SK-N-SH (cell line): ENCODE measurements around the gene FN3K. TPM values are rescaled to one million over a fixed set of nuclear protein-coding genes. Genes with fewer than 3 reads are reported as not detected.

Experiments used
- CTCF ChIA-PET: fragments of 300-600, 350-600 bp; formaldehyde crosslinking; extraction: SDS; loops from one replicate; lab custom pipeline; 2021; lab: Yijun Ruan, JAX
- POLR2A ChIA-PET: fragments of 350-600 bp; sonication (Branson Sonifier 250); formaldehyde crosslinking; extraction: SDS; loops from one replicate; lab custom pipeline; 2020; ENCODE audit warnings: antibody characterized with exemption, inconsistent platforms; lab: Yijun Ruan, JAX
- DNase-seq: peaks from one replicate; pipeline ENCODE4 v3.0.0; 2012
- H2AFZ ChIP-seq: fragments of 200-600 bp; sonication (generic); 2 replicates; pipeline ENCODE4 v1.8.1; 2016; ENCODE audit warnings: antibody characterized with exemption, mild to moderate bottlenecking, low read depth
- H3F3A ChIP-seq: fragments of 200-600 bp; sonication (generic); replicated peaks from 2 replicates; pipeline ENCODE3; 2016; ENCODE audit warnings: antibody characterized with exemption, mild to moderate bottlenecking; ENCODE audit not compliant: insufficient read depth
- H3K27ac ChIP-seq, 2 experiments: fragments of 200-500 bp in 1 of 2; fragments of 200-600 bp in 1 of 2; sonication (Bioruptor generic) in 1 of 2; sonication (generic), shearing (Covaris generic) in 1 of 2; 2 replicates each; pipeline versions ENCODE4 v1.5.1 to v1.6.1; 2014 to 2016; ENCODE audit warnings: low read depth in 2 of 2, inconsistent platforms in 1 of 2, low read length in 1 of 2, mild to moderate bottlenecking in 1 of 2, mixed read lengths in 1 of 2
- H3K27me3 ChIP-seq: fragments of 200-600 bp; sonication (generic), shearing (Covaris generic); 2 replicates; pipeline ENCODE4 v1.6.1; 2016; ENCODE audit warnings: mixed run types; ENCODE audit not compliant: insufficient read depth
- H3K36me3 ChIP-seq, 2 experiments: fragments of 200-500 bp in 1 of 2; fragments of 200-600 bp in 1 of 2; sonication (Bioruptor generic) in 1 of 2; sonication (generic) in 1 of 2; replicated peaks in 1 of 2; 2 replicates each; pipeline versions ENCODE3 to v1.5.1; 2014 to 2016; ENCODE audit warnings: low read length in 1 of 2, mild to moderate bottlenecking in 1 of 2; ENCODE audit not compliant: insufficient read depth in 2 of 2, control insufficient read depth in 1 of 2
- H3K4me1 ChIP-seq, 2 experiments: fragments of 200-500 bp in 1 of 2; fragments of 200-600 bp in 1 of 2; sonication (Bioruptor generic) in 1 of 2; sonication (generic), shearing (Covaris generic) in 1 of 2; 2 replicates each; pipeline versions ENCODE4 v1.5.1 to v1.6.1; 2014 to 2016; ENCODE audit warnings: low read depth in 1 of 2, low read length in 1 of 2, mixed run types in 1 of 2; ENCODE audit not compliant: insufficient read depth in 2 of 2, control insufficient read depth in 1 of 2
- H3K4me2 ChIP-seq: fragments of 200-600 bp; sonication (generic), shearing (Covaris generic); 2 replicates; pipeline ENCODE4 v1.6.1; 2017; ENCODE audit warnings: mixed run types
- H3K4me3 ChIP-seq, 2 experiments: fragments of 200-500 bp in 1 of 2; fragments of 200-600 bp in 1 of 2; sonication (Bioruptor generic) in 1 of 2; sonication (generic), shearing (Covaris generic) in 1 of 2; 2 replicates each; pipeline versions ENCODE4 v1.5.1 to v1.8.1; 2014 to 2016; ENCODE audit warnings: low read depth in 2 of 2, inconsistent platforms in 1 of 2, low read length in 1 of 2, mild to moderate bottlenecking in 1 of 2, mixed read lengths in 1 of 2, moderate library complexity in 1 of 2
- H3K79me2 ChIP-seq: fragments of 200-600 bp; sonication (generic); 2 replicates; pipeline ENCODE4 v1.8.1; 2017; ENCODE audit warnings: mild to moderate bottlenecking; ENCODE audit not compliant: insufficient read depth
- H3K9ac ChIP-seq: fragments of 200-600 bp; sonication (generic); 2 replicates; pipeline ENCODE4 v1.6.1; 2017; ENCODE audit warnings: mixed run types
- H3K9me2 ChIP-seq: fragments of 200-600 bp; sonication (generic); 2 replicates; pipeline ENCODE4 v1.6.1; 2017; ENCODE audit warnings: mixed run types
- H3K9me3 ChIP-seq: fragments of 200-600 bp; sonication (generic); 2 replicates; pipeline ENCODE4 v1.6.1; 2017; ENCODE audit warnings: mixed run types, mild to moderate bottlenecking, moderate library complexity
- H4K20me1 ChIP-seq: fragments of 200-600 bp; sonication (generic); 2 replicates; pipeline ENCODE4 v1.6.1; 2017; ENCODE audit warnings: mild to moderate bottlenecking, mixed run types; ENCODE audit not compliant: insufficient read depth
- CHD2 ChIP-seq: fragments of 150-350 bp; IDR thresholded peaks from 2 replicates; pipeline ENCODE4 v1.6.1; 2018; ENCODE audit warnings: low read length; ENCODE audit not compliant: partially characterized antibody
- CTCF ChIP-seq: fragments of 200-600 bp; sonication (generic); IDR thresholded peaks from 2 replicates; pipeline ENCODE4 v1.6.1; 2017; ENCODE audit warnings: antibody characterized with exemption, mild to moderate bottlenecking, moderate library complexity
- ELF1 ChIP-seq: IDR thresholded peaks from 2 replicates; pipeline ENCODE4 v1.4.0; 2012
- EP300 ChIP-seq, 2 experiments: IDR thresholded peaks; 2 replicates each; pipeline versions ENCODE4 v1.4.0 to v1.6.1; 2012; ENCODE audit warnings: borderline replicate concordance in 1 of 2, low read depth in 1 of 2, low read length in 1 of 2
- FOXJ3 ChIP-seq: sonication (generic); formaldehyde crosslinking; IDR thresholded peaks from 2 replicates; pipeline ENCODE4 v1.5.1; 2020; ENCODE audit warnings: mild to moderate bottlenecking, missing genetic modification reagents
- FOXM1 ChIP-seq: IDR thresholded peaks from 2 replicates; pipeline ENCODE4 v1.4.0; 2012; ENCODE audit warnings: low read depth, mild to moderate bottlenecking
- GABPA ChIP-seq: IDR thresholded peaks from 2 replicates; pipeline ENCODE4 v1.4.0; 2012; ENCODE audit warnings: low read depth, mild to moderate bottlenecking
- GATA2 ChIP-seq: sonication (generic); formaldehyde crosslinking; IDR thresholded peaks from 2 replicates; pipeline ENCODE4 v1.5.0; 2020; ENCODE audit warnings: mild to moderate bottlenecking, missing genetic modification reagents
- MAX ChIP-seq: IDR thresholded peaks from 2 replicates; pipeline ENCODE4 v1.4.0; 2012; ENCODE audit warnings: low read depth
- NRF1 ChIP-seq: IDR thresholded peaks from 2 replicates; pipeline ENCODE4 v1.6.1; 2012; ENCODE audit warnings: low read depth, mild to moderate bottlenecking, low read length
- PBX3 ChIP-seq: IDR thresholded peaks from 2 replicates; pipeline ENCODE4; 2012
- POLR2AphosphoS5 ChIP-seq: IDR thresholded peaks from 2 replicates; pipeline ENCODE4 v1.6.1; 2012; ENCODE audit warnings: low read depth, low read length
- REST ChIP-seq: IDR thresholded peaks from 2 replicates; pipeline ENCODE4 v1.6.1; 2012; ENCODE audit warnings: mild to moderate bottlenecking, low read depth, low read length, moderate library complexity
- RFX5 ChIP-seq: IDR thresholded peaks from 2 replicates; pipeline ENCODE4 v1.6.1; 2012; ENCODE audit warnings: mild to moderate bottlenecking, improper control_type of control experiment, low read length
- RXRA ChIP-seq: IDR thresholded peaks from 2 replicates; pipeline ENCODE4 v1.4.0; 2012; ENCODE audit warnings: low read depth, mild to moderate bottlenecking, borderline replicate concordance
- SMC3 ChIP-seq: IDR thresholded peaks from 2 replicates; pipeline ENCODE4 v1.6.1; 2012; ENCODE audit warnings: low read depth, low read length, improper control_type of control experiment
- TEAD4 ChIP-seq: IDR thresholded peaks from 2 replicates; pipeline ENCODE4 v1.4.0; 2012; ENCODE audit warnings: mild to moderate bottlenecking, borderline replicate concordance; ENCODE audit not compliant: insufficient read depth
- USF1 ChIP-seq: IDR thresholded peaks from 2 replicates; pipeline ENCODE4 v1.4.0; 2012; ENCODE audit warnings: low read depth, borderline replicate concordance
- ZBTB33 ChIP-seq: IDR thresholded peaks from 2 replicates; pipeline ENCODE4 v1.4.0; 2012; ENCODE audit warnings: low read depth, borderline replicate concordance
- WGBS: methylation state at CpG from one replicate; pipeline ENCODE4 v1.1.6; 2017; ENCODE audit warnings: low lambda C conversion rate; 5-methylcytosine and 5-hydroxymethylcytosine counted together
- polyA plus RNA-seq, 3 experiments: library from polyadenylated mRNA; depleted of rRNA; stranded (reverse); fragments of >200 nt; gene quantifications; 2 replicates each; pipeline ENCODE4 v1.2.3, GENCODE V29; 2012

The FN3K gene
- polyA plus RNA-seq, 1 of the 3 experiments (the other 2 are of a cell fraction), result 9.9 TPM

GRCh38 chr17:82716203-82717010 lies 19.0 kb upstream of the FN3K start, which contains the start of gene FN3KRP (continued):
- TF ChIP-seq ZBTB33 (peak; percentile 87; the same call in 1 of the 2 replicates), CHD2 (peak; percentile 84), SMC3 (no peak), ELF1 (no peak), EP300 (IDR thresholded peaks at IDR 0.05; ENCODE audit: borderline replicate concordance in 1 of 2, low read depth in 1 of 2, low read length in 1 of 2) (no peak), GABPA (peak; percentile 74)
- TF ChIP-seq, all 33 proteins: peak for 10

GRCh38 chr17:82718986-82719685 lies 16.3 kb upstream of the FN3K start:
- no peak overlapping the region for H3K9ac ChIP-seq
- H3F3A ChIP-seq, result peaks cover 5% of the 10 kb centered on the region
- H3K4me1 ChIP-seq, result peaks cover 0 to 13% of the 10 kb centered on the region in 2 experiments; a peak in 1 of 4 replicates
- TF ChIP-seq GATA2, result no peak
- TF ChIP-seq GABPA, result no peak
- TF ChIP-seq POLR2AphosphoS5, result no peak
- TF ChIP-seq PBX3, result no peak
- TF ChIP-seq REST, result no peak
- TF ChIP-seq CTCF, result no peak
- TF ChIP-seq FOXJ3 (CRISPR knock-in tag), result no peak
- TF ChIP-seq MAX, result no peak
- no peak for TF ChIP-seq USF1
- TF ChIP-seq FOXM1, result no peak
- TF ChIP-seq RXRA, result no peak
- TF ChIP-seq NRF1, result no peak
- TF ChIP-seq TEAD4, result no peak
- TF ChIP-seq RFX5, result no peak
- TF ChIP-seq SMC3, result no peak
- no peak for TF ChIP-seq EP300 (IDR thresholded peaks at IDR 0.05; ENCODE audit: borderline replicate concordance in 1 of 2, low read depth in 1 of 2, low read length in 1 of 2)
- H2AFZ ChIP-seq, result no peak overlapping the region
- CTCF ChIA-PET, result no interaction called here
- peaks cover 28% of the 10 kb centered on the region for H3K79me2 ChIP-seq
- H3K9me3 ChIP-seq, result no peaks in the 10 kb centered on the region
- H3K27ac ChIP-seq, result no peak overlapping the region
- H3K27me3 ChIP-seq, result no peaks in the 10 kb centered on the region
- no peak for DNase-seq
- H3K4me2 ChIP-seq, result no peak overlapping the region
- no peak overlapping the region for H3K4me3 ChIP-seq
- H3K36me3 ChIP-seq, result peaks cover 24% of the 10 kb centered on the region in 2 experiments
- WGBS, result 97% methylated on average over 18 of the region's 18 CpGs
- POLR2A ChIA-PET, result no interaction called here
- peaks cover 7% of the 10 kb centered on the region; the same call in 1 of the 2 replicates for H4K20me1 ChIP-seq
- H3K9me2 ChIP-seq, result no peaks in the 10 kb centered on the region
